Mucosa of stomach (tissue), 1 donor: ENCODE measurements around the gene SLC25A34.

ENCODE experiments used
- H3K27me3 ChIP-seq: one replicate; pipeline ENCODE4 v1.7.0; 2013; ENCODE audit warnings: mild to moderate bottlenecking, low read length; ENCODE audit not compliant: control insufficient read depth, insufficient read depth
- H3K36me3 ChIP-seq: one replicate; pipeline ENCODE4 v1.7.0; 2013; ENCODE audit warnings: low read length; ENCODE audit not compliant: control insufficient read depth, insufficient read depth
- H3K4me1 ChIP-seq: one replicate; pipeline ENCODE4 v1.7.0; 2013; ENCODE audit warnings: mild to moderate bottlenecking, low read length; ENCODE audit not compliant: control insufficient read depth, insufficient read depth
- H3K4me3 ChIP-seq: one replicate; pipeline ENCODE4 v1.7.0; 2013; ENCODE audit warnings: low read length
- H3K9ac ChIP-seq: one replicate; pipeline ENCODE4 v1.7.0; 2013; ENCODE audit warnings: mild to moderate bottlenecking, low read length, moderate library complexity
- H3K9me3 ChIP-seq: one replicate; pipeline ENCODE4 v1.7.0; 2013; ENCODE audit warnings: mild to moderate bottlenecking, low read length, moderate library complexity; ENCODE audit not compliant: control insufficient read depth
- donor health status: Pancreatic carcinoma.

Gene SLC25A34

GRCh38 chr1:15775706-15776105, 39.6 kb downstream of the SLC25A34 start:
- peaks cover 11% of the 10 kb centered on the region for H3K36me3 ChIP-seq

GRCh38 chr1:15777909-15778707, 42.0 kb downstream of the SLC25A34 start:
- peak overlapping the region; percentile 17 for H3K9ac ChIP-seq
- no peaks in the 10 kb centered on the region for H3K9me3 ChIP-seq
- peaks cover 6% of the 10 kb centered on the region for H3K36me3 ChIP-seq
- peaks cover 45% of the 10 kb centered on the region for H3K4me1 ChIP-seq
- H3K27me3 ChIP-seq: no peaks in the 10 kb centered on the region
- H3K4me3 ChIP-seq: no peak overlapping the region

More at GRCh38 chr1:15775706-15776105, 39.6 kb downstream of the SLC25A34 start:
- Histone ChIP-seq H3K27me3 (no peaks in the 10 kb centered on the region), H3K9ac (no peak overlapping the region), H3K4me1 (peaks cover 32% of the 10 kb centered on the region), H3K4me3 (no peak overlapping the region), H3K9me3 (no peaks in the 10 kb centered on the region)

GRCh38 chr1:15785683-15786082, 49.6 kb downstream of the SLC25A34 start:
- Histone ChIP-seq H3K9ac (no peak overlapping the region), H3K4me3 (no peak overlapping the region), H3K4me1 (peaks cover 34% of the 10 kb centered on the region), H3K9me3 (no peaks in the 10 kb centered on the region), H3K27me3 (no peaks in the 10 kb centered on the region), H3K36me3 (peaks cover 21% of the 10 kb centered on the region)

GRCh38 chr1:15786581-15786980, 50.5 kb downstream of the SLC25A34 start:
- Histone ChIP-seq H3K9me3 (no peaks in the 10 kb centered on the region), H3K4me3 (no peak overlapping the region), H3K4me1 (peaks cover 30% of the 10 kb centered on the region), H3K9ac (no peak overlapping the region), H3K36me3 (peaks cover 21% of the 10 kb centered on the region), H3K27me3 (no peaks in the 10 kb centered on the region)

GRCh38 chr1:15788624-15789301, 52.7 kb downstream of the SLC25A34 start:
- H3K36me3 ChIP-seq: peaks cover 15% of the 10 kb centered on the region
- H3K4me1 ChIP-seq: peaks cover 21% of the 10 kb centered on the region
- no peaks in the 10 kb centered on the region for H3K9me3 ChIP-seq
- H3K9ac ChIP-seq: peak overlapping the region; percentile 5
- no peaks in the 10 kb centered on the region for H3K27me3 ChIP-seq
- no peak overlapping the region for H3K4me3 ChIP-seq
